Brain microvascular endothelial cell (primary cell): Measurements from ENCODE around the gene WDR75.
A peak's percentile ranks its signal among the peaks of the same experiment; 100 is the strongest.

ENCODE experiments used
- DNase-seq: peaks from one replicate; pipeline ENCODE4 v3.0.0-alpha.2; 2020
- H3K27ac ChIP-seq: fragments of 250-450 bp; sonication (Bioruptor Pico); 2 replicates; pipeline ENCODE4 v1.5.1; 2020; ENCODE audit warnings: mild to moderate bottlenecking, moderate library complexity
- H3K27me3 ChIP-seq: fragments of 250-450 bp; sonication (Bioruptor Pico); replicated peaks from 2 replicates; pipeline ENCODE4 v1.5.1; 2020; ENCODE audit warnings: mild to moderate bottlenecking
- H3K36me3 ChIP-seq: fragments of 250-450 bp; sonication (Bioruptor Pico); replicated peaks from 2 replicates; pipeline ENCODE4 v1.5.1; 2020; ENCODE audit warnings: mild to moderate bottlenecking
- H3K4me3 ChIP-seq: 2 replicates; pipeline ENCODE4 v1.5.1; 2011; ENCODE audit warnings: low read depth, mild to moderate bottlenecking, control low read depth, low read length, moderate library complexity
- in situ Hi-C: cut with HindIII; loops from 2 replicates; pipeline ENCODE4 v1.10.0; 2017; ENCODE audit warnings: low sequenced_read_pairs, low pct_ligation_motif_present
- TF ChIP-seq, protein P1 (sequence below): IDR thresholded peaks from 2 replicates; pipeline ENCODE4 v1.5.1; 2011; ENCODE audit warnings: low read depth, mild to moderate bottlenecking, moderate library complexity, low read length, control low read depth, inconsistent platforms; ENCODE audit errors: missing control alignments

WDR75 gene

DNA sequence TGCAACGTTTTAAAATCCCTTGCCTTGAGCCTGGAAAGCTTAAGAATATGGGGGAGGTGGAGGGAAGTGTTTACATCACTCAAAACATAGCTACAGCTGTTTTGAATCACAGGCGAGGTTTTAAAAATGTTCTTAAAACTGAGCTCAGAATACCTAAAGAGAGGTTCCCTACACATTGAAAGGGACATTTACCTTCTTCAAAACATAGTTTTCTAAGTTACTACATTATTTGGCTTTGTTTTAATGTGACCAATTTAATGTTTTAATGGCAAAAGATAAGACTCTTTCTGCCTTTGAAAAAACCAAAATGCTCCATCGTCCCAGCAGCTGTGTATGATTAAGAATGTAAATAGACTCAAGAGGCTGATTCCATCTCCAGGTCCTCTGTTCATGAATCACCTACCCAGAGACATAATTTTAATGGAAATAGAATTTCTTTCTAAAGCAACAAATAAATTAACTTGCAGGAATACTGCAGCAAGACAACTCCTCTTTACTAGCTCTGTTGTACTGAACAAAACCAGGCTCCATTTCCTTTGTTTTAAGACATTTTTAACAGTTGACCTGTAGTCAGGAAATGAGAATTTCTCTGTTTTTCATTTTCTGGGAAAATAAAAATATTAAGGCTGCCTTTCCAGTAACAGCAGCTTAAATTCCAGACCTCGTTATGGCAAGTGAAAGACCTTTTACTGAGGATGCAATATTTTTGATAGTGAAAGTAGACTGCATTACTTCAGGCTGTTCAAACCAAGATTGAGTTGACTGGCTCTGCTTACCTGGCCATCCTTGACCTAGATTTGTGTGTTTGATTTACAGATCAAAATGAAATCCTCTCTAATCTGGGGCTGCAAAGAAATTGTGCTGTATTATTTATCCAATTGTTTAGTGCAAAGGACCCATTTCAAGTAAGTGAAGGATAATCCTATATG lies 33.7 kb upstream of the WDR75 start:
- TF ChIP-seq, protein P1, sequence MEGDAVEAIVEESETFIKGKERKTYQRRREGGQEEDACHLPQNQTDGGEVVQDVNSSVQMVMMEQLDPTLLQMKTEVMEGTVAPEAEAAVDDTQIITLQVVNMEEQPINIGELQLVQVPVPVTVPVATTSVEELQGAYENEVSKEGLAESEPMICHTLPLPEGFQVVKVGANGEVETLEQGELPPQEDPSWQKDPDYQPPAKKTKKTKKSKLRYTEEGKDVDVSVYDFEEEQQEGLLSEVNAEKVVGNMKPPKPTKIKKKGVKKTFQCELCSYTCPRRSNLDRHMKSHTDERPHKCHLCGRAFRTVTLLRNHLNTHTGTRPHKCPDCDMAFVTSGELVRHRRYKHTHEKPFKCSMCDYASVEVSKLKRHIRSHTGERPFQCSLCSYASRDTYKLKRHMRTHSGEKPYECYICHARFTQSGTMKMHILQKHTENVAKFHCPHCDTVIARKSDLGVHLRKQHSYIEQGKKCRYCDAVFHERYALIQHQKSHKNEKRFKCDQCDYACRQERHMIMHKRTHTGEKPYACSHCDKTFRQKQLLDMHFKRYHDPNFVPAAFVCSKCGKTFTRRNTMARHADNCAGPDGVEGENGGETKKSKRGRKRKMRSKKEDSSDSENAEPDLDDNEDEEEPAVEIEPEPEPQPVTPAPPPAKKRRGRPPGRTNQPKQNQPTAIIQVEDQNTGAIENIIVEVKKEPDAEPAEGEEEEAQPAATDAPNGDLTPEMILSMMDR = no peak
- H3K36me3 ChIP-seq = no peaks in the 10 kb centered on the region
- in situ Hi-C loops = no loop called here
- DNase-seq = peak; percentile 68
- H3K4me3 ChIP-seq = no peak overlapping the region
- peak overlapping the region; percentile 89 for H3K27ac ChIP-seq
- H3K27me3 ChIP-seq = no peaks in the 10 kb centered on the region

DNA sequence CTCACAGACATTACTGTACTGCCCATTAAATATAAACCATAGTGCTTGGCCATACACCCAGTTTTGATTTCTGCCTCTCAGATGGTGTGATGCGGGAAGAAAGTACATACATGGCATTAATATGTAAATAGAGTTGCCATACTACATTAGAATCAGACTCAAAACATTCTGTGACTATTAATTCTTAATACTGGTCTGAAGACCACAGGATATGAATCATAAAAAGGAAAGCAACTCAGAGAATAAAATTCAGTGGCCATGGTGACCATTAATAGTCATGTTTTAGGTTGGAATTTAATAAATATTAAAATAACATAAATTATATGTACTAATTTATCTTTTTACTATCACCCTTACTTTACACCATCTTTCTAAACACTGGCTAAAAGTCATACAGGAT lies 33.0 kb upstream of the WDR75 start:
- TF ChIP-seq, protein P1 = no peak

DNA sequence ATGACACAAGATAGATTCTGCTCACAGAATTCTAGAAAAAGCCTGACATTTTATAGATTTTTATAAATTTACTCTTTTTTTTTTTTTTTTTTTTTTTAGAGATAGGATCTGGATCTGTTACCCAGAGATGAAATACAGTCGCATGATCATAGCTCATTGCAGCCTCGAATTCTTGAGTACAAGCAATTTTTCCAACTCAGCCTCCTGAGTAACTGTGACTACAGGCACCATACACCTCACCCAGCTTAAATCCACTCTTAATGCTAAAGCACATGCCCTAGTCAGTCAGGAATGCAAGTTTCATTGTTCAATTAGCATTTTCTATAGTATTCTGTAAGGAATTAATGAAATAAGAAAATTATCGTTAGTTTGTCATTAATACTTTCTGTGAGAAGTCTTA lies 32.1 kb upstream of the WDR75 start:
- peak; percentile 34 for DNase-seq
- H3K27me3 ChIP-seq = no peaks in the 10 kb centered on the region
- H3K36me3 ChIP-seq = no peaks in the 10 kb centered on the region
- H3K4me3 ChIP-seq = no peak overlapping the region
- in situ Hi-C loops = no loop called here
- peak overlapping the region; percentile 89 for H3K27ac ChIP-seq
- TF ChIP-seq, protein P1 = no peak

More for the DNA sequence above, 33.0 kb upstream of the WDR75 start:
- Histone ChIP-seq H3K36me3 (no peaks in the 10 kb centered on the region), H3K27me3 (no peaks in the 10 kb centered on the region), H3K4me3 (no peak overlapping the region), H3K27ac (peak overlapping the region; percentile 89)
- DNase-seq = no peak
- in situ Hi-C loops = no loop called here

DNA sequence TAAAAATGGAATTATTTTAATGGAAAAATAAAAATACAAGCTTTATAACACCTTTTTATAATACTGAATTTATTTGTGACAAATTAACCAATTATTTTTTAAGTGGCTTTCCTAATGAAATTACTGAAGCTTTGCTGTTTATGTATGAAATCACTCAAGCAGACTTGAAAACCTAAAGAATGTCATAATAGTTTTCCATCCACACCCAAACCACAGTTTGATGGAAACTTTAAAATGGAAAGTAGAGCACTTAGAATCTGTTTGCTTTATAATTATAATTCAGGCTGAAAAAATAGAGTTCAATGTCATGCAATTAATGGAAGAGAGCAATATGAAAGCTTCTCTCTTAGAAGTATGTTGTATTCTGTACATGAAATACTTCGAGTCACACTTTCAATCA lies 31.6 kb upstream of the WDR75 start:
- Histone ChIP-seq H3K4me3 (no peak overlapping the region), H3K36me3 (no peaks in the 10 kb centered on the region), H3K27ac (peak overlapping the region; percentile 89), H3K27me3 (no peaks in the 10 kb centered on the region)
- no peak for DNase-seq
- in situ Hi-C loops = no loop called here
- TF ChIP-seq, protein P1 = no peak

DNA sequence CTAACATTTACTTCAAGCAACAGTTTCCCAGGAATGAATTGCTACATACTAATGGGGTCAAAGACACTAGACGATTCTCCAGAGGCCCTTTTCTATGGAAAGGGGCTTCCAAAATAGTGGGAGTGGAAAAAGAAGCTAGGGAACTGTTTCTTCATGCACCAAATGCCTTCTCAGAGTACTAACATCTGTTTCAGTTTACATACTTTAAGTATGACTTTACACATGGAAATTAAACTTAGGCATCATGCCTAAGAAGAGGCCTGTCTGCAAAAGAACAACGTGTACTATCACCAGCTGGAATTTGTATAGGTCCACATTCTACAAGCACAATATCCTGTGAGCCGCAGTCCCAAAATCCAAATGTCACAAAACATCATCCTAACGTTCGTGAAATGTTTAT lies 29.4 kb upstream of the WDR75 start:
- in situ Hi-C loops = no loop called here
- Histone ChIP-seq H3K27ac (peak overlapping the region; percentile 88), H3K4me3 (no peak overlapping the region), H3K27me3 (no peaks in the 10 kb centered on the region), H3K36me3 (no peaks in the 10 kb centered on the region)
- TF ChIP-seq, protein P1 = no peak
- DNase-seq = peak; percentile 61
